Measurements from ENCODE around the gene PRKAR2B.
"Not testable (repeated sequence)": the region's sequence is repeated elsewhere in the genome, so short reads cannot be mapped to it uniquely, and the experiment has no call there.

The PRKAR2B gene

DNA sequence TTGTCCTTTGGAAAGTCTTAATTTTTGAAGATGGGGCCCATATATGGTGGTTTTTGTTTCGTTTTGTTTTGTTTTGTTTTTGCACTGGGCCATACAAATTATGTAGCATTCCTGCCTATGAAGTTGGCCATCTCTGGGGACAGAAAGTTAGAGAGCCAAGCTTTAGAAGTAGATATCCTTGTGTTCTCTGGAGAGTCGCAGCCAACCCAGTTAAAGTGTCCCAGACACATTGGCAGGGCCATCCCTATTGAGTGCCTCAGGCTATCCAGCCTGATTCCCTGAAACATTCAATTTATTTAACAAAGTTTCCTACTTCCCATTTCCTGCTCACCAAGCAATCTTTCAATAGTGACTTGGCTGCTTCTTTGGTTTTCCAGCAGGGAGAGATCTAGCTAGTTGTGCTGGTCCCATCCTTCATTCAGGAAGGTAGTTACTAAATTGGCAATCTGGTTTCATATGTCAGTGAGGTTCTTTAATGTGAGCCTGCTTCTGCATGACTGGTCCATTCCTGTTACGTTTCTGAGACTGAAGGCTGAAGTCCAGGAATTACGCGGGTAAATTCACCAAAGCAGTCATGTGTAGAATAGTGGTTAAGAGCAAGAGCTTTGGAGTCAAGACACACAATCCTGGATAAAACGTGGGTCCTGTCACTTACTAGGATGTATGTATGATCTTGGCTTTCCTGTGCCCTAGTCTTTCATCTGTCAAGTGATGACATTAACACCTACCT, 75.0 kb downstream of the PRKAR2B start:
- DNase-seq (ENCODE audit: low read depth in 2 of 2): no peak

DNA sequence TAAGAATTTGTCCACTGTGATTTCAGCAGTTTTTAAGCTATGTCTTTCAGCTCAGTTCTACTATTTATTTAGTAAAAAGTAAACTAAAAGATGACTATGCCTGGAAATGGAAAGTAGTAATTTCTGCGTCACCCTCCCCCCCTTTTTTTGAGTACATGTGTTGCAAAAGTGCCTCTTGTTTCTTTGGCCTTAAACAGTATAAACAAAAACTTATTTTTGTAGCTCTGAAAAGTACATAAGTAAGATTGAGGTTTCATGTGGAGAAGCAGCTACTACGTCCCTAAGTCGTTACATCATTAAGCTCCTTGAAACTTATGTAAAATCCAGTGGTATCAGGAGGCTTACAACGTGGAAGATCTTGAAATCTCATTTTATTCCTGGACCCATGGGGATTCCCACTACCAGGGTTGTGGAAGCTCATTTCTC, 78.0 kb downstream of the PRKAR2B start:
- DNase-seq (ENCODE audit: low read depth in 2 of 2): no peak

DNA sequence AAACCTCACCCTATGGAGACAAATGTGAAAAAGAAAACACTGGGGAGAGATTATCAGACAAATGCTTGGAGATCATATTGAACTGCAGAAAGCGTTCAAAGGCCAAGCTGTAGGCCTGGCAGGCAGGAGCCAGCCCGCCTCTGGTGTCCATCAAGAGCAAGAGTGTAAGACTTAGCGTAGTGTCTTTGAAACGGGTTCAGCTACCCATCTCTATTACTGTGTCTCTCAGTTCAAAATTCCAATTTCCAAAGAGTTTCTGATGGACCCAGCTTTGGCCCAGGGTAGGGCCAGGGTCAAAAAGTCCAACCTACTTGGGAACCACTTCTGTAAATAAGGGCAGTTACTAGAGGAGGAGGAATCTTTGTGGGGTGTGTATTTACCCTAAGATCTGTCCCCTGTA, 78.9 kb downstream of the PRKAR2B start:
- no peak for DNase-seq (ENCODE audit: low read depth in 2 of 2)

DNA sequence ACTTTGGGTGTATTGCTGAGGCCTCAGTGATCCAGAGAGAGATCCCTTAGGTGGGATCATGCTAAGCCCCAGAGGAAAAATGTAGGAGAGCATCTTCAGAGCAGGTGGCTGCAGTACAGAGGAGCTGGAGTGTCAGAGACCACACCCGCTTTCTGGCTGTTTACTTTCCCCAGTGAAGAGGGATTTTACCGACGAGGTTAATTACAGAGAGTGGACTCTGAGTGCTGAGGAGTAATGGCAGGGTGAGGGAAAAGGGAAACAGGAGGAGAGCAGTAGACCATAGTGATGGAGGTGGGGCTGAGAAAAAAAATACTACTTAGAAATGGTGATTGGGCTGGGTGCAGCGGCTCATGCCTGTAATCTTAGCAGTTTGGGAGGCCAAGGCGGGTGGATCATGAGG, 81.0 kb downstream of the PRKAR2B start:
- DNase-seq (ENCODE audit: low read depth in 2 of 2): no peak

DNA sequence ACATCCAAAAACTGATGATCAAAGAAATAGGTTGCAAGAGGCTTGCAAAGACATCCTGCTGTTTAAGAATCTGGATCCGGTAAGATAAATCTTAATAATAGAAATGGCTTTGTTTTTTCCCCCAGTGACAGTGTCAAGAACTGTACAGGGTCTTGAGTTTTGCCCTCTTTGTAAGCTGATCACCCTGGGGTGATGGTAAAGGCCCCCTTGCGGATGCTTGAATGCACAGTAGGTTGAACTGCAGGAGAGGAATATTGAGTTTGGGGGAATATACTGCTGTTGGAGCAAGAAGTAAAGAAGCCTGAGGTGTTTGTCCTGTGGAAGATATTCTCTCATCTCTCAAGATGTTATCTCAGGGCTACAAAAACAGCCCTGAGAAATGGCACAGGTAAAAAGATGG, 83.7 kb downstream of the PRKAR2B start:
- DNase-seq (ENCODE audit: low read depth in 2 of 2): no peak

DNA sequence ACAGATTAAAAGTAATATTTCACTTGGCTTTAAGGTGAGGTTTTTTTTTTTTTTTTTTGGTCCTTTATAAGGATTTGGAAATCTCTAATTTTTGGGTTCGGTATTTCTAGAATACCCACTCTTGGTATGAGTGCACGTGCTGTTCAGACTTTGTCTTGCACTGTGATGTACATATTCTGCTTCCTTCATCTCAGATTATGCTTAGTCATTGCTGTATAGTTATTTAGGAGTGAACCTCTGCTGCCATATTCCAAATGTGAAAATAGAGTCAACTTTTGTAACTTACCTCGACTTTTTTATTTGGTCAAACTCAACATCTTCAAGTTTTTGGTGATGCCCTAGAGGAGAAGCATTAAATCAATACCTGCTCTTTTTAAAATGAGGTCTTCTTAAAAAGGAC, 84.2 kb downstream of the PRKAR2B start:
- no peak for DNase-seq (ENCODE audit: low read depth in 2 of 2)

DNA sequence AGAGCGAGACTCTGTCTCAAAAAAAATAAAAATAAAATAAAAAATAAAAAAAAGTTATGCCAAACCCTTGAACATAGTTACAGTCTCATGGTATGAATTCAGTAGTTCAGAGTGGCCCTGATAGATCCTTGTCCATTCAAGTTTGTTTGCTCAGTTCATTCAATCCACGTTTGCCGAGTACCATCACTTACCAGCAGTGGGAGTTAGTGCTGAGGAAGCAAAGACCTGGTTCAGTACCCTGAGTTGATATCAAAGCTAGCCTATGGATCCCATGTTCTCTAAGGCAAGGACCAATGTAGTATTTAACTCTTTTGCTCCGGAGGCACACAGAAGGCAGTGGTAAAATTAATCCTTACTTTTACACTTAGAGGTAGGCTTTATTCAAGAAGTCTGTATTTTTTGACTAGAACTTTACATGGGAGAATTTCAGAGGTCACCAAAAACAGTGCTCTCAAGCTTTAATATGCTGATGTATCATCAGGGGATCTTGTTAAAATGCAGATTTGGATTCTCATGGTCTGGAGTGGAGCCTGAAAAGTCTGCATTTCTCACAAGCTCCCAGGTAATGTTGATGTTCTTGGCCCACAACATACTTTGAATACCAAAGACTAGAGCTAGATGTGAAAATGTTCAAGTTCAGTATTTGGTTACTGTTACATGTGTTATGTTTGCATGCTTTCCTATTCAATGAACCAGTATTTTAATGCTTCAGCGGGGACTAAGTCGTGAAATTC, 86.1 kb downstream of the PRKAR2B start:
- DNase-seq (ENCODE audit: low read depth in 2 of 2): no peak

DNA sequence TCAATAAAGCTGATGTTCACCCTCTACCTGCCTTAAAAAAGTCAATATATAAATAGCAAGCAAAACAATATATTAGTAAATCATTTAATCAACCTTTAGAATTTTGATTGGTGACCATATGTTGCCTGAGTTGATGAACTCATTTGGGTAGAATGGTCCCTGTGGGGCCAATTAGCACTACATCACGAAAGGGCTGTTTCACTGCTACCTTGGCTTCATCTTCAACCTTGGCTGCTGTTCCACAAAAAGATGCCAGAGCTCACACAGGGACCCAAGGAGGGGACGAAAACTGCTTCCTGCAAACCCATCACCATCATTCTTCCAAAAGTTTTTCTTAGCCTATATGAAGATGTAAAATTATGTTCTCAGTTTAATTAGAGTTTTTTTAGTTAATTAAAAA, 88.9 kb downstream of the PRKAR2B start:
- no peak for DNase-seq (ENCODE audit: low read depth in 2 of 2)

DNA sequence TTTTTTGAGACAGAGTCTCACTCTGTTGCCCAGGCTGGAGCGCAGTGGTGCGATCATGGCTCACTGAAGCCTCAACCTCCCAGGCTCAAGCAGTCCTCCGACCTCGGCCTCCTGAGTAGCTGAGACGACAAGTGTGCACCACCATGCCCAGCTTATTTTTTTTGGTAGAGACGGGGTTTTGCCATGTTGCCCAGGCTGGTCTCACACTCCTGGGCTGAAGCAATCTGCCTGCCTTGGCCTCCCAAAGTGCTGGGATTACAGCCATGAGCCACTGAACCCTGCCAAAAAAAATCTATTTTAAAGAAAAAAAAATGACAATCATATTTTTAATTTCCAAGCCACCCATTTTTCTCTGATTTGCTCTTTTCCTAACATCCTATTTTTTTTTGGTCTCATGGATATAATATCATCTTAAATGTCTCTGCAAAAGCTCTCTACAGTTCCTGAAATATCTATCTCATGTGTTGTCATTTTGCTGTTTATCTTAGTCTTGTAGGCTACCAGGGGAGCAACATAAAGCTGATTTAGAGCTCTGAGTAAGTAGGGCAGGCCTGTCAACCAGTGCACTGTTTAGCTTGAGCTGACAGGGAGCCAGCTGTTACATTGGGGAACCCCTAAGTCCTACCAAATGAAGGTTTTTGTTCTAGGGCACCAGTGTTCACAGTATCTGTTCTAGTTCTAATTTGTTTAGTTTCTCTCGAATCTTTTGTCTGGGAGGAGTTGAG, 94.4 kb downstream of the PRKAR2B start:
- no peak for DNase-seq (ENCODE audit: low read depth in 2 of 2)

DNA sequence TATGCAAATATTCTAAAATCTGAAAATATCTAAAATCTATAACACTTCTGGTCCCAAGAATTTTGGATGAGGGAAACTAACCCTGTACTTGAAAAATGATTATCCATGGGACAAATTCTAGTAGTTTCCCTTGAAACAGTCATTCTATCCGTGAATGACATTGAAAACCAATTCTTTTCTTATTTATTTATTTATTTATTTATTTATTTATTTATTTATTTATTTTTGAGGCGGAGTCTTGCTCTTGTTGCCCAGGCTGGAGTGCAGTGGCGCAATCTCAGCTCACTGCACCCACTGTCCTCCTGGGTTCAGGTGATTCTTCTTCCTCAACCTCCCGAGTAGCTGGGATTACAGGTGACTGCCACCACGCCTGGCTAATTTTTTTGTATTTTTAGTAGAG, 99.4 kb downstream of the PRKAR2B start:
- DNase-seq (ENCODE audit: low read depth in 2 of 2): not testable (repeated sequence)

DNA sequence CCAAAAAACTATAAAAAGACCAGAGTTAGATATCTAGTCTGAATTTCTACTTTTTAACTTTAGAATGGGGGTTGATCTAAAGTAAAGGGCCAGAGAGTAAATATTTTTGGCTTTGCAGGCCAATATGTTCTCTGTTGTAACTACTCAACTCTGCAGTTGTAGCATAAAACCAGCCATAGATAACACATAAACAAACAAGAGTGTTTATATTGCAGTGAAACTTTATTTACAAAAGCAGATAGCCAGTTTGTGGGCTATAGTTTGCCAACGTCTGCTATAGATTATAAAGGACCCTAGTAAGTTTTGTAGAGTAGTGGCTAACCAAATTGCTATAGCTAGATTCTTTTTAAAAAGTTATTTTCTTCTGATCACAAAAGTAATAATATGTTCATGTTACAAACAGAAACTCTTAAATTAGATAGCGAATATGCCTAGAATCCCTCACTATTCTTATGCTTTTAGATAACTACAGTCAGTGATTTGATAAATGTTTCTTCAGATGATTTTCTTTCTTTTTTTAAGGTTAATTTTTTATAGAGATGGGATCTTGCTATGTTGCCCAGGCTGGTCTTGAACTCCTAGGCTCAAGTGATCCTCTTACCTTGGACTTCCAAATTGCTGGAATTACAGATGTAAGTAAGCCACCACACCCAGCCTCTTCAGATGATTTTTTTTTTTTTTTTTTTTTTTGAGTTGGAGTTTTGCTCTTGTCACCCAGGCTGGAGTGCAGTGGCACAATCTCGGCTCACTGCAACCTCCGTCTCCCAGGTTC, 100.7 kb downstream of the PRKAR2B start:
- DNase-seq (ENCODE audit: low read depth in 2 of 2): no peak

DNA sequence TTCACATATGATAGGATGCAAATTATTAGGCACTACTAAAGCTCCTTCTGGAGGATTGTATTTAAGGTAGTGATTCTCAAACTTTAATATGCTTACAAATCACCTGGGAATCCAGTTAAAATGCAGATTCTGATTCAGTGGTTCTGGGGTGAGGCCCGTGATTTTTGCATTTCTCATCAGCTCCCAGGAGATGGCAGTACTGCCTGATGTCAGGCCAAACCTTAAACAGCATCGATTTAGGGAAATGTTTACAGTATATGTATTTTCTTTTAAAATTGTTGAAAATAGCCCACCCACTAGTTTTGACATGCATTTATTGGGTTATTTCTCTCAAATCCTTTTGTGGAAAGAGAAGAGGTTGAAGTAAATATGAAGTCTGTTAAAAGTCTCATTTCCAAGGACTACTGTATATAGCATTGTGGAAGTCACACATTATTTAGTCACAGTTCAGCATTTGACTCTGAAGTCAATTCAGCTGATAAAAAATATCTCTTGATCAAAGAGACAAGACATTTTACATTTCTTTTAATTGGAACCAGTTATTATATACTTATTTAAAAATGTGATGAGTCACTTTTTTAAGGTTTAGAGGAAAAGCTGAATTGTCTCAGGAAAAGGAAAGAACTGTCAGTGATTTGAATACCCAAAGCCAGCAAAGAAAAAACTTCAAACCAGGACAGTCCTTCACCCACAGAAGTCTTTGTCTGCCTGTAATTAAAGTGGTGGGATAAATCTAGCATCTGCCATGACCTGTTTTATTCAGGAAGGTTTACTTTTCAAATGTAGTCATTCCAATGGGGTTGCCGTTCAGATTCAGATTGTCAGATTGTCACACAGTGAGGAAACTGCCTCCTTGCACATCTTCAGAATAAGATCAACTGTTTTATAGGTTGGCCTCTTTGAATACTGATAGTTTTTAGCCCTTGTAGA, 103.2 kb downstream of the PRKAR2B start:
- no peak for DNase-seq (ENCODE audit: low read depth in 2 of 2)

DNA sequence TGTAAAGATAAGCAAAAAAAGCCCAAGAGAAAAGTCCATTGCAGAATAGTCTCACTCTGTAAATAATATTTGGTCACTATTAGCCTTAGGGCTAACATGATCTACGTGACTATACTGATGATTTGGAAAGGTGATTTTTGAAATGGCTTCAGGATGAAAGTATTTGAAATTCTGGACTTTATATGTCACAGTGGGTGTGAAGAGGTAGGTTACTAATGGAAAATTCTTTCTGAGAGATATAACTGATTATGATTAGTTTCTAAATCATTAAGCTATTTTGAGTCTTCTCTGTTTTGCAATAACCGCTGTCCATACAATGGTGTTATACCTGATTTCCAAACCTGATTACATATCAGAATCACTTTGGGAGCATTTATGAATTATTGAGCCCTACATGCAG, 104.2 kb downstream of the PRKAR2B start:
- no peak for DNase-seq (ENCODE audit: low read depth in 2 of 2)

DNA sequence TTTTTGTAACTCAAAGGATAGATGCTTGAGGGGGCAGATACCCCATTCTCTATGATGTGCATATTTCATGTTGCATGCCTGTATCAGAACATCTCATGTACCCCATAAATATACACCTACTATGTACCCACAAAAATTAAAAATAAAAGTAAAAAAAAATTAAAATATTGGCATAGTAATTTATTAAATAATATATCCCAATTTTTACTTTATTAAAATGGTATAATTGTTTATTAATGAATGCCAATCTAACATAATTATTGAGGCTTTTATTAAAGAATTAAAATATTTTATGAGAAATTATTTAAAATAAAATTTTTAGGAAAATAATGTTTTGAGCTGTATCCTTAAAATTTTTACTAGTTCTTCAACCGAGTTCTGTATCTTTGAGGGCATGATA, 105.4 kb downstream of the PRKAR2B start:
- no peak for DNase-seq (ENCODE audit: low read depth in 2 of 2)

DNA sequence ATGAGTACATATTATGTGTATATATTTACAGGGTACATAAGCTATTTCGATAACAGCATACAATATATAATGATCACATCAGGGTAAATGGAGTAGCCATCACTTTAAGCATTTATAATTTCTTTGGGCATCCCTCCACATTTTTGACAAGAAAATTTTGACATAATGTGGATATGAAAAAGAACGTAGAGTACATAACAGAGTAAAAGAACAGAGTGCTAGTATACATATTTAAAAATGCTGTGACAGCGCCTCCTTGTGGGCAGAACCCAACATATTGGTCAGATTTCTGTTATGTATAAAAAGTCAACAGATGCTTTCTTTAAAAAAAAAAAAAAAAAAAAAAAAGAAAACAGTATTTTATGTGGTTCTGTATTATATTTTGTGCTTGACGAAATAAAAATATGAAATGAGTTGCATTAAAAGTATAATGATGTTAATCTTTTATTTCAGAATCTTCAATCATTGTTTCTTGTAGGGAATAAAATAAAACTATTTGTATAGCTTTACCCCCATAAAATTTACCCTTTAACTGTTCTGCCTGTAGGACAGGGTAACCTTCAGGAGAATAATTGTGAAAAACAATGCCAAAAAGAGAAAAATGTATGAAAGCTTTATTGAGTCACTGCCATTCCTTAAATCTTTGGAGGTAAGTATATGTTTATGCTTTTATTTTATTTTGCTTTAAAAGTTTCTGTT, 106.0 kb downstream of the PRKAR2B start:
- DNase-seq (ENCODE audit: low read depth in 2 of 2): peak in 1 of 2 experiments; percentile 34

DNA sequence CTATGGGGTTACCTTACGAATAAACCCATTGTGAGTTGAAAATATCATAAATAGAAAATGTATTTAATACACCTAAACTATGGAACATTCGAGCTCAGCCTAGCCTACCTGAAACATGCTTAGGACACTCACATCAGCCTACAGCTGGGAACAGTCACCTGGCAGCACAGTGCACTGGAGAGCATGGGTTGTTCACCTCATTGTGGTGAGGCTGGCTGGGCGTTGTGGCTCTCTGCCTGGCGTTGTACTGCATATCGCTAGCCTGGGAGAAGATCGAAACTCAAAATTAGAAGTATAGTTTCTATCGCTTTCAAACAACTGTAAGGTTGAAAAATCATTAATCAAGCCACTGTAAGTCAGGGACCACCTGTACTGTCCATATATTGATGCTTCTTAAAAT, 107.0 kb downstream of the PRKAR2B start:
- DNase-seq (ENCODE audit: low read depth in 2 of 2): no peak

DNA sequence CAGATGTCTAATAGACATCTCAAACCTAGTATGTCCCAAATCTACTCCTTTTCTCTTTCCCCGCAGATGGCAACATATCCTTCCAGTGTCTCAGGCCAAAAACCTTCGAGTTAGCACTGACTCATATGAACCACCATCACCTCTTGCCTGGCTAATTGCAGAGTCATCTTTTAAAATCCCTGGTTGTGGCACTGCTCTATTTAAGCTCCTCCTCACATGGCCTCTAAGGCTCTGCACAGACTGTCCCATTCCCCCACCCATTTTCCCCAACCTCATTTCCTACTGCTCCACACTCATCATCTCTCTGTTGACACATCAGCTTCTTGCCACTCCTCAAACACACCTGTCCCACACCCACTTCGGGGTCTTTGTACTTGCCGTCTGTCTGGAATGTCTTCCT, 107.5 kb downstream of the PRKAR2B start:
- DNase-seq (ENCODE audit: low read depth in 2 of 2): no peak

DNA sequence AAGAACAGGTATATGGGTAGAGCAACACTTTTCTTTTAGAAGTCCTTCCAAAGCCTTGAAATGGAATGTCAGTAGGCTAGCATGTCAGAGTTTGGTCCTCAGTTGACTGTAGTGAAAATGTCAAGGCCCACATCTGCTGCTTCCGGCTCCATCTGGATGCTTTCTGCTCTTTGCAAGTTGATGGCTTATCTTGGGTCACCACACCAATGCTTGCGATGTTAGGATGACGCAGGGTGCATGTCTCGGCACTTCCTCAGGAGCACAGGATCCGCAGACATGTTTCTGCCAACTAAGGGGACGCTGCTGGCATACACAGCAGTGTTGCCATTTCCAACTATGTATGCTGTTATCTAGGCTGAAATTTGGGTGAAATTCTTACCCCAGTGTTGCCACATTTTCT, 110.3 kb downstream of the PRKAR2B start:
- no peak for DNase-seq (ENCODE audit: low read depth in 2 of 2)

DNA sequence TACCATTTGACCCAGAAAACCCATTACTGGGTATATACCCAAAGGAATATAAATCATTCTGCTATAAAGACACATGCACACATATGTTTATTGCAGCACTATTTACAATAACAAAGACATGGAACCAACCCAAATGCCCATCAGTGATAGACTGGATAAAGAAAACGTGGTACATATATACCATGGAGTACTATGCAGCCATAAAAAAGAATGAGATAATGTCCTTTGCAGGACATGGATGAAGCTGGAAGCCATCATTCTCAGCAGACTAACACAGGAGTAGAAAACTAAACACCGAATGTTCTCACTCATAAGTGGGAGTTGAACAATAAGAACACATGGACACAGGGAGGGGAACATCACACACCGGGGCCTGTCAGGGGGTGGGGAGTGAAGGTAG, 111.2 kb downstream of the PRKAR2B start:
- DNase-seq (ENCODE audit: low read depth in 2 of 2): not testable (repeated sequence)

DNA sequence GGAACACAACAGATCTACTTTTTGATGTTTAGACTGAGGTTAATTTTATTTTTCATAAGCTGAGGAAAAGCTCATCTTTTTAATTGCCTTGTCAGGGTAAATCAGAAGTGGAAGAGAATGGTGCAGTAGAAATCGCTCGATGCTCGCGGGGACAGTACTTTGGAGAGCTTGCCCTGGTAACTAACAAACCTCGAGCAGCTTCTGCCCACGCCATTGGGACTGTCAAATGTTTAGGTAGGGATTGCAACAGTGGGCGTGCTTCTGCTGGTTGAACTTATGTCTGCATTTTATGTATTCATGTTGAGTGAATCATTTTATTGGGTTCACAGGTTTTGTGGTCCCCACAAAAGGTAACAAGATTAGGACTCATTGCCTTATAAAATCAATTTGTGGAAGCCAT, 112.6 kb downstream of the PRKAR2B start:
- DNase-seq (ENCODE audit: low read depth in 2 of 2): no peak
